Lung microvascular endothelial cell (primary cell): Measurements from ENCODE around the gene STPG1. TPM values are rescaled to one million over a fixed set of nuclear protein-coding genes. Genes with fewer than 3 reads are reported as not detected.

ENCODE experiments used
- DNase-seq, 2 donors: peaks; one replicate each; pipeline versions ENCODE4 v3.0.0 to v3.0.0-alpha.2; 2010; ENCODE audit warnings: low read depth in 2 of 2
- total RNA-seq: library from RNA; depleted of rRNA; stranded (reverse); fragments of >200 nt; gene quantifications from 2 replicates; pipeline ENCODE4 v1.2.1, GENCODE V29; 2014

The STPG1 gene
- total RNA-seq, 1 donor from 2014 or later, result 2.0 TPM

- no peak for DNase-seq
Measured at GRCh38 chr1:24343412-24344089, 70.0 kb downstream of the STPG1 start.

- DNase-seq, result no peak
Measured at GRCh38 chr1:24341260-24341659, 72.3 kb downstream of the STPG1 start.

- DNase-seq, result no peak
Measured at GRCh38 chr1:24340770-24341169, 72.8 kb downstream of the STPG1 start.

- DNase-seq, result no peak
Measured at GRCh38 chr1:24339996-24340395, 73.6 kb downstream of the STPG1 start.

- DNase-seq, result no peak
Measured at GRCh38 chr1:24338447-24338846, 75.1 kb downstream of the STPG1 start.

GRCh38 chr1:24337455-24337854 is 76.1 kb downstream of the STPG1 start:
- no peak for DNase-seq

- DNase-seq, result no peak
Measured at GRCh38 chr1:24336075-24336474, 77.5 kb downstream of the STPG1 start.

GRCh38 chr1:24331961-24332673 is 81.5 kb downstream of the STPG1 start:
- no peak for DNase-seq

GRCh38 chr1:24329797-24330543 is 83.6 kb downstream of the STPG1 start:
- DNase-seq, result no peak

- DNase-seq, result no peak
Measured at GRCh38 chr1:24329331-24329730, 84.3 kb downstream of the STPG1 start.

- DNase-seq, result no peak
Measured at GRCh38 chr1:24327891-24328290, 85.7 kb downstream of the STPG1 start.

- no peak for DNase-seq
Measured at GRCh38 chr1:24327486-24327885, 86.1 kb downstream of the STPG1 start.

- DNase-seq, result no peak
Measured at GRCh38 chr1:24325587-24326449, 87.8 kb downstream of the STPG1 start.

- no peak for DNase-seq
Measured at GRCh38 chr1:24324903-24325302, 88.7 kb downstream of the STPG1 start.

GRCh38 chr1:24323281-24323680 is 90.3 kb downstream of the STPG1 start:
- DNase-seq, result no peak

- DNase-seq, result no peak
Measured at GRCh38 chr1:24322470-24323177, 91.0 kb downstream of the STPG1 start.

GRCh38 chr1:24321697-24322469 is 91.7 kb downstream of the STPG1 start:
- peak in 1 of 2 donors; percentile 17 for DNase-seq

- DNase-seq, result no peak
Measured at GRCh38 chr1:24321126-24321525, 92.5 kb downstream of the STPG1 start.

- DNase-seq, result no peak
Measured at GRCh38 chr1:24319962-24320361, 93.6 kb downstream of the STPG1 start.

GRCh38 chr1:24319312-24319863 is 94.2 kb downstream of the STPG1 start, which contains the start of gene GRHL3:
GRHL3 (plus strand) TSS chr1:24319357; CDS start chr1:24319552, 195 bp downstream.
- no peak for DNase-seq
